Stomach (tissue), 9 donors: ENCODE results near the gene HES5. TPM values are rescaled to one million over a fixed set of nuclear protein-coding genes. Genes with fewer than 3 reads are reported as not detected.

Experiments
- DNase-seq, 2 donors: peaks; one replicate each; pipeline versions ENCODE4 v3.0.0 to v3.0.0-alpha.2; 2013 to 2019
- H3K27ac ChIP-seq, 5 donors: fragments of 200-600 bp in 4 of 5; sonication (generic) in 4 of 5; one replicate each; pipeline ENCODE4 v1.5.1; 2013 to 2019; ENCODE audit warnings: mild to moderate bottlenecking in 1 of 5, moderate library complexity in 1 of 5
- H3K27me3 ChIP-seq, 3 donors: fragments of 200-600 bp; sonication (generic); one replicate each; pipeline ENCODE4 v1.5.1; 2017 to 2019; ENCODE audit warnings: mixed run types in 1 of 3
- H3K36me3 ChIP-seq, 4 donors: fragments of 200-600 bp; sonication (generic); 1 replicate in 3 of 4; 2 replicates in 1 of 4; pipeline ENCODE4 v1.5.1; 2016 to 2019
- H3K4me1 ChIP-seq, 4 donors: fragments of 200-600 bp; sonication (generic); one replicate each; pipeline ENCODE4 v1.5.1; 2016 to 2019
- H3K4me3 ChIP-seq, 4 donors: fragments of 200-600 bp; sonication (generic) in 3 of 4; one replicate each; pipeline ENCODE4 v1.5.1; 2016 to 2019; ENCODE audit warnings: mild to moderate bottlenecking in 1 of 4
- H3K9me3 ChIP-seq, 4 donors: fragments of 200-600 bp; sonication (generic); one replicate each; pipeline ENCODE4 v1.5.1; 2016 to 2019
- EP300 ChIP-seq: sonication (generic); formaldehyde crosslinking; IDR thresholded peaks from one replicate; pipeline ENCODE4 v1.6.1; 2017; ENCODE audit warnings: antibody characterized with exemption
- POLR2A ChIP-seq, 4 donors: fragments of 450-650 bp; IDR thresholded peaks; one replicate each; pipeline ENCODE4 v1.6.1; 2016; ENCODE audit warnings: antibody characterized with exemption in 4 of 4, control low read depth in 2 of 4, mild to moderate bottlenecking in 1 of 4, moderate library complexity in 1 of 4
- POLR2AphosphoS5 ChIP-seq, 3 donors: sonication (generic); formaldehyde crosslinking; IDR thresholded peaks; one replicate each; pipeline ENCODE4 v1.6.1; 2016; ENCODE audit warnings: antibody characterized with exemption in 3 of 3
- WGBS, 5 donors: extraction: QIAGEN DNeasy Blood & Tissue Kit in 3 of 5; methylation state at CpG; one replicate each; pipeline versions ENCODE4 v1.1.5 to v1.1.7; 2013 to 2018; 5-methylcytosine and 5-hydroxymethylcytosine counted together
- intact Hi-C: fragments of 100-400 bp; cut with DNase I; formaldehyde crosslinking; loops from one replicate; pipeline ENCODE4 v1.15.1; 2023; ENCODE audit warnings: low total_unique reads
- polyA plus RNA-seq, 3 donors: library from polyadenylated mRNA; stranded (reverse); fragments of 200-250 nt; gene quantifications; one replicate each; pipeline ENCODE4 v1.2.3, GENCODE V29; 2013
- total RNA-seq, 5 donors: library from RNA; depleted of rRNA; stranded (reverse); fragments of >200 nt; gene quantifications; one replicate each; pipeline versions ENCODE4 v1.1.0 to v1.2.3, GENCODE V29; 2014 to 2016
- TF ChIP-seq, protein P1 (sequence below), 7 experiments: fragments of 450-650 bp in 4 of 7; fragments of 200-600 bp in 3 of 7; sonication (generic) in 3 of 7; IDR thresholded peaks; one replicate each; pipeline ENCODE4 v1.5.1; 2016 to 2019; ENCODE audit warnings: antibody characterized with exemption in 7 of 7, control low read depth in 2 of 7, mild to moderate bottlenecking in 1 of 7
- donor health status: healthy with polysubstance abuse.
- donor health status: Bipolar disorder and iron deficiency.
- donor health status: healthy.

HES5 gene
- total and polyA plus RNA-seq, 8 donors, result 0.25 to 9.6 TPM; not detected in 6

DNA sequence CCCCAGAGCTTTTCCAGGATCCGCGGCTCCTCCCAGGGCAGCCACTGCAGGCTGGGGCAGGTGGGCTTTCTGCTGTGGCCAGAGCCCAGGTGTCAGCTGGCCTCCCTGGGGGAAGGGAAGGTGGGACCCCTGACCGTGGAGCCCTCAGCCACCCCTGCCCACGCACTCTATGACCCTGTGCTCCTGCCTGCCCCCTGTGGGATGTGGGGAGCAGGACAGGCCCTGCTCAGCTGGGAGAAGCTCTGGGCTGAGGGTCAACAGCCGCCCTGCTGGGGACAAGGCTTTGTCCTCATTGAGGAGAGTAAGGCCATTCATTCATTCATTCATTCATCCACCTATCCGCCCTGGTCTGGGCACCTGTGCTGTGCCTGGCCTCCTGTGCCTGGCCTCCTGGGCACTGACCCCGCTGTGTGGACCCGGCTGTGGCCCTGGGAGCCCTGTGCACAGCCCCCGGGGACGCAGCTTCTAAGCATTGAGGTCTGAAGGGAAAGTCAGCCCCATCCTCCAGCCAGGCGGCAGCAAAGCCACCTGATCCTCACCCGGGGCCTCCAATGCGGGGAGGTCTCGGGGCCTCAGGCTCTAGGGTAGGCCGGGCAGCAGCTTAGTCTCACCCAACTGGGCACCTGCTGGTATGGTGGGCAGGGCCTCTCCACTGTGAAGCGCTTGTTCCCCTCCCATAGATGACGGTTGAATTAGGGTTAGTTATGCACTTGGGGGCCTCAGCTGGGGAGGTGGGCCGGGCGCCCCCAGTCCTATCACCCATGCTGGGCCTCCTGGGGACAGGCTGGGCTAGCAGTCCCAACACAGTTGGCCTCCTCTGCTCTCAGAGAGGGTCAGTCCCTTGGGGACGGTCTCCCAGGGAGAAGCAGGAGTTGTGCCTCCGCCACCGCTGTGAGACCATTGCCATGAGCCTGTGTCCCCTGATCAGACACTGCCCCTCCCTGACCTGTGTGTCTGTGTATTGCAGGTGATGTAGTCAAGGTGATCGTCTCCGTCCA, 32.1 kb upstream of the HES5 start:
- Histone ChIP-seq H3K9me3 (no peaks in the 10 kb centered on the region), H3K36me3 (peaks cover 33 to 65% (median 60%) of the 10 kb centered on the region in 4 donors), H3K4me1 (peaks cover 23 to 40% (median 37%) of the 10 kb centered on the region in 4 donors), H3K27me3 (peaks cover 0 to 18% (median 0%) of the 10 kb centered on the region in 3 donors), H3K4me3 (no peak overlapping the region), H3K27ac (no peak overlapping the region)
- intact Hi-C loops, result no loop called here
- no peak for DNase-seq
- TF ChIP-seq EP300 (no peak), POLR2AphosphoS5 (IDR thresholded peaks at IDR 0.05) (no peak), POLR2A (IDR thresholded peaks at IDR 0.05) (no peak)
- TF ChIP-seq, protein P1, sequence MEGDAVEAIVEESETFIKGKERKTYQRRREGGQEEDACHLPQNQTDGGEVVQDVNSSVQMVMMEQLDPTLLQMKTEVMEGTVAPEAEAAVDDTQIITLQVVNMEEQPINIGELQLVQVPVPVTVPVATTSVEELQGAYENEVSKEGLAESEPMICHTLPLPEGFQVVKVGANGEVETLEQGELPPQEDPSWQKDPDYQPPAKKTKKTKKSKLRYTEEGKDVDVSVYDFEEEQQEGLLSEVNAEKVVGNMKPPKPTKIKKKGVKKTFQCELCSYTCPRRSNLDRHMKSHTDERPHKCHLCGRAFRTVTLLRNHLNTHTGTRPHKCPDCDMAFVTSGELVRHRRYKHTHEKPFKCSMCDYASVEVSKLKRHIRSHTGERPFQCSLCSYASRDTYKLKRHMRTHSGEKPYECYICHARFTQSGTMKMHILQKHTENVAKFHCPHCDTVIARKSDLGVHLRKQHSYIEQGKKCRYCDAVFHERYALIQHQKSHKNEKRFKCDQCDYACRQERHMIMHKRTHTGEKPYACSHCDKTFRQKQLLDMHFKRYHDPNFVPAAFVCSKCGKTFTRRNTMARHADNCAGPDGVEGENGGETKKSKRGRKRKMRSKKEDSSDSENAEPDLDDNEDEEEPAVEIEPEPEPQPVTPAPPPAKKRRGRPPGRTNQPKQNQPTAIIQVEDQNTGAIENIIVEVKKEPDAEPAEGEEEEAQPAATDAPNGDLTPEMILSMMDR (IDR thresholded peaks at IDR 0.05), result peak in 1 of 7 experiments; percentile 24
- WGBS, 5 donors, result 86 to 92% (median 91%) methylated on average over 19 to 24 of the region's 24 CpGs

DNA sequence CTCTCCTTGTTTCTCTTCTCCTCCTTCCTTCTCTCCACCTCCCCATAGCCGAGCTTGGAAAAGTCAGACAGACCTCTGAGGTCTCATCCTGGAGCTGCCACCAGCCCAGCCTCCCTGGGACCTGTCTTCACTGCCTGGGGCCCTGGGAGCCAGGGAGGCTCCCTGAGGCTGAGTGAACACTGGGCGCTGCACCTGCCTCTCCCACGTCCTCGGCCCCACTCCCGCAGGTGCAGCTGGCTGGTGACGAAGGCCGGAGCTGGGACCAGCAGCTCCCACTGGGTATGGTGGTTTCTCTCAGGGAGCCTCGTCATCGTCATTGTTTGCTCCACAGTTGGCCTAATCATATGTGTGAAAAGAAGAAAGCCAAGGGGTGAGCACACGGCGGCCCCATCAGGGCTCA, 31.4 kb upstream of the HES5 start:
- Histone ChIP-seq H3K4me1 (peaks cover 29 to 45% (median 43%) of the 10 kb centered on the region in 4 donors), H3K27ac (no peak overlapping the region), H3K4me3 (no peak overlapping the region), H3K9me3 (no peaks in the 10 kb centered on the region), H3K27me3 (peaks cover 0 to 10% (median 0%) of the 10 kb centered on the region in 3 donors), H3K36me3 (peaks cover 33 to 65% (median 60%) of the 10 kb centered on the region in 4 donors)
- TF ChIP-seq POLR2A (IDR thresholded peaks at IDR 0.05), result no peak
- TF ChIP-seq EP300, result no peak
- TF ChIP-seq, protein P1 (IDR thresholded peaks at IDR 0.05), result no peak
- no peak for TF ChIP-seq POLR2AphosphoS5 (IDR thresholded peaks at IDR 0.05)
- WGBS, 5 donors, result 82 to 92% (median 85%) methylated on average over 9 to 11 of the region's 11 CpGs
- intact Hi-C loops, result no loop called here
- DNase-seq, result no peak

DNA sequence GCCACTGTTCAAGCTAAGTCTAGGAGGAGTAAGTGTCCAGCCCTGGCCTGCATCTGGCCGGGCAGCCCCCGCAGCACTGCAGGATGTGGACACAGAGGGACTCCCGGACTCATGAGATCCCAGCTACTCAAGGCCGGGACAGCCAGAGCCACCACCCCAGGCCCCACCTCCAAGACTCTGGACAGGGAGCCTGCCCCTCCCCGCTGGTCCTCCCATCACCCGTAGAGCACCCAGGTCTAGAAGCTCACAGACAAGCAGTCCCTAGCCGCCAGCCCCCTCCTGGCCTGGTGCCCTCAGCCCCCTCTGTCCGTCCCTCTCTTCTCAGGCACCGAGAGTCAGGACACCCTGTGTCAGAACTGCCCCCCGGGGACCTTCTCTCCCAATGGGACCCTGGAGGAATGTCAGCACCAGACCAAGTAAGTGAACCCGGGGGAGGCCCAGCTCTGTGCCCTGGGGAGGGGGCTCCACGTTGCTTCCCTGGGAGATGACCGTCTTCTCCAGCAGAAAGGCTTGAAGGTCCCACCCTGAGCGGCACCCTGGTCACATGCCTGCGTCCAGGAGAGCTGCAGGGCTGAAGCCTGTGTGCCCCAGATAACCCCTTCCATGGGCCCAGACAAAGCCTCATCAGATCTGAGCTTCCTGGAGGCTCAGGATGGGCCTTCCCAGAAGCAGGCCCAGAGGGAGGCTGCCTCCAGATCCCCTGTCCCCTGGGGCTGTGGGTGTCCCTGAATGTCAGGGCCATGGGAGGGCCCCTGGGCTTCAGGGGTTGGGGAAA, 30.4 kb upstream of the HES5 start:
- Histone ChIP-seq H3K36me3 (peaks cover 33 to 65% (median 60%) of the 10 kb centered on the region in 4 donors), H3K4me1 (peaks cover 31 to 48% (median 47%) of the 10 kb centered on the region in 4 donors), H3K27ac (no peak overlapping the region), H3K9me3 (no peaks in the 10 kb centered on the region), H3K4me3 (no peak overlapping the region), H3K27me3 (peaks cover 0 to under 1% (median 0%) of the 10 kb centered on the region in 3 donors)
- WGBS, 5 donors, result 83 to 88% (median 88%) methylated on average over 6 to 15 of the region's 15 CpGs
- intact Hi-C loops, result no loop called here
- no peak for DNase-seq
- TF ChIP-seq EP300 (no peak), POLR2AphosphoS5 (IDR thresholded peaks at IDR 0.05) (no peak), POLR2A (IDR thresholded peaks at IDR 0.05) (no peak)
- TF ChIP-seq, protein P1 (IDR thresholded peaks at IDR 0.05), result no peak
